Skeletal muscle satellite cell (primary cell): ENCODE data around the gene FOXP1.

Experiments used
- H3K27me3 ChIP-seq: 2 replicates; pipeline ENCODE4 v1.7.0; 2013; ENCODE audit warnings: low read length; ENCODE audit not compliant: control insufficient read depth, insufficient read depth
- H3K36me3 ChIP-seq: 2 replicates; pipeline ENCODE4 v1.7.0; 2013; ENCODE audit warnings: mild to moderate bottlenecking, control low read depth, low read length; ENCODE audit not compliant: insufficient read depth
- H3K4me1 ChIP-seq: 2 replicates; pipeline ENCODE4 v1.7.0; 2013; ENCODE audit warnings: low read length; ENCODE audit not compliant: control insufficient read depth, insufficient read depth
- H3K4me2 ChIP-seq: 2 replicates; pipeline ENCODE4 v1.7.0; 2013; ENCODE audit warnings: mild to moderate bottlenecking, low read length
- H3K4me3 ChIP-seq: 2 replicates; pipeline ENCODE4 v1.7.0; 2013; ENCODE audit warnings: low read length
- H3K9ac ChIP-seq: 2 replicates; pipeline ENCODE4 v1.7.0; 2013; ENCODE audit warnings: mild to moderate bottlenecking, low read depth, low read length, moderate library complexity
- H3K9me3 ChIP-seq: replicated peaks from 2 replicates; pipeline ENCODE4 v1.7.0; 2013; ENCODE audit warnings: mild to moderate bottlenecking, control low read depth, low read length

The FOXP1 gene

GRCh38 chr3:71120012-71120411 is 463.5 kb downstream of the FOXP1 start:
- Histone ChIP-seq H3K4me3 (no peak overlapping the region), H3K4me2 (no peak overlapping the region), H3K36me3 (no peaks in the 10 kb centered on the region), H3K27me3 (no peaks in the 10 kb centered on the region), H3K4me1 (peaks cover 36% of the 10 kb centered on the region), H3K9ac (no peak overlapping the region), H3K9me3 (no peaks in the 10 kb centered on the region)

GRCh38 chr3:71119171-71119570 is 464.4 kb downstream of the FOXP1 start:
- no peaks in the 10 kb centered on the region for H3K9me3 ChIP-seq
- no peaks in the 10 kb centered on the region for H3K27me3 ChIP-seq
- H3K4me1 ChIP-seq: peaks cover 36% of the 10 kb centered on the region
- H3K4me2 ChIP-seq: no peak overlapping the region
- H3K4me3 ChIP-seq: no peak overlapping the region
- H3K9ac ChIP-seq: no peak overlapping the region
- no peaks in the 10 kb centered on the region for H3K36me3 ChIP-seq

- H3K4me1 ChIP-seq: peaks cover 36% of the 10 kb centered on the region
- H3K9me3 ChIP-seq: no peaks in the 10 kb centered on the region
- no peaks in the 10 kb centered on the region for H3K36me3 ChIP-seq
Measured at GRCh38 chr3:71118436-71118835, 465.1 kb downstream of the FOXP1 start.

GRCh38 chr3:71117572-71118247 is 465.8 kb downstream of the FOXP1 start:
- H3K4me2 ChIP-seq: peak overlapping the region; percentile 66
- H3K36me3 ChIP-seq: no peaks in the 10 kb centered on the region
- H3K4me1 ChIP-seq: peaks cover 36% of the 10 kb centered on the region
- H3K9ac ChIP-seq: peak overlapping the region; percentile 53
- peak overlapping the region; percentile 15 for H3K4me3 ChIP-seq
- H3K9me3 ChIP-seq: no peaks in the 10 kb centered on the region
- H3K27me3 ChIP-seq: no peaks in the 10 kb centered on the region

More at GRCh38 chr3:71118436-71118835, 465.1 kb downstream of the FOXP1 start:
- H3K4me3 ChIP-seq: no peak overlapping the region
- no peak overlapping the region for H3K4me2 ChIP-seq
- no peak overlapping the region for H3K9ac ChIP-seq
- no peaks in the 10 kb centered on the region for H3K27me3 ChIP-seq

GRCh38 chr3:71114610-71115009 is 468.9 kb downstream of the FOXP1 start:
- H3K4me2 ChIP-seq: no peak overlapping the region
- H3K27me3 ChIP-seq: no peaks in the 10 kb centered on the region
- peaks cover 52% of the 10 kb centered on the region for H3K4me1 ChIP-seq
- peaks cover 4% of the 10 kb centered on the region for H3K36me3 ChIP-seq
- H3K4me3 ChIP-seq: no peak overlapping the region
- H3K9ac ChIP-seq: no peak overlapping the region
- H3K9me3 ChIP-seq: no peaks in the 10 kb centered on the region

- no peak overlapping the region for H3K4me3 ChIP-seq
- H3K27me3 ChIP-seq: no peaks in the 10 kb centered on the region
- peak overlapping the region; percentile 16 for H3K9ac ChIP-seq
- H3K9me3 ChIP-seq: no peaks in the 10 kb centered on the region
- peaks cover 58% of the 10 kb centered on the region for H3K4me1 ChIP-seq
- H3K36me3 ChIP-seq: peaks cover 4% of the 10 kb centered on the region
- no peak overlapping the region for H3K4me2 ChIP-seq
Measured at GRCh38 chr3:71112576-71112975, 471.0 kb downstream of the FOXP1 start.

GRCh38 chr3:71111784-71112440 is 471.6 kb downstream of the FOXP1 start:
- Histone ChIP-seq H3K27me3 (no peaks in the 10 kb centered on the region), H3K4me3 (no peak overlapping the region), H3K9ac (peak overlapping the region; percentile 16), H3K9me3 (no peaks in the 10 kb centered on the region), H3K36me3 (peaks cover 4% of the 10 kb centered on the region), H3K4me1 (peaks cover 55% of the 10 kb centered on the region), H3K4me2 (no peak overlapping the region)

GRCh38 chr3:71110385-71111222 is 472.9 kb downstream of the FOXP1 start:
- peaks cover 50% of the 10 kb centered on the region for H3K4me1 ChIP-seq
- no peak overlapping the region for H3K4me3 ChIP-seq
- no peak overlapping the region for H3K9ac ChIP-seq
- H3K36me3 ChIP-seq: peaks cover 4% of the 10 kb centered on the region
- no peaks in the 10 kb centered on the region for H3K9me3 ChIP-seq
- H3K27me3 ChIP-seq: no peaks in the 10 kb centered on the region
- no peak overlapping the region for H3K4me2 ChIP-seq

GRCh38 chr3:71109977-71110285 is 473.6 kb downstream of the FOXP1 start:
- Histone ChIP-seq H3K4me2 (peak overlapping the region; percentile 25), H3K9ac (peak overlapping the region; percentile 78), H3K4me3 (no peak overlapping the region), H3K9me3 (no peaks in the 10 kb centered on the region), H3K4me1 (peaks cover 50% of the 10 kb centered on the region), H3K27me3 (no peaks in the 10 kb centered on the region), H3K36me3 (peaks cover 4% of the 10 kb centered on the region)

GRCh38 chr3:71109241-71109976 is 474.1 kb downstream of the FOXP1 start:
- H3K36me3 ChIP-seq: peaks cover 4% of the 10 kb centered on the region
- no peaks in the 10 kb centered on the region for H3K9me3 ChIP-seq
- no peaks in the 10 kb centered on the region for H3K27me3 ChIP-seq
- peak overlapping the region; percentile 78 for H3K4me2 ChIP-seq
- H3K4me1 ChIP-seq: peaks cover 53% of the 10 kb centered on the region
- peak overlapping the region; percentile 78 for H3K9ac ChIP-seq
- peak overlapping the region; percentile 55 for H3K4me3 ChIP-seq

- Histone ChIP-seq H3K9me3 (no peaks in the 10 kb centered on the region), H3K9ac (peak overlapping the region; percentile 44), H3K4me3 (no peak overlapping the region), H3K4me2 (peak overlapping the region; percentile 39), H3K4me1 (peaks cover 68% of the 10 kb centered on the region), H3K36me3 (peaks cover 4% of the 10 kb centered on the region), H3K27me3 (no peaks in the 10 kb centered on the region)
Measured at GRCh38 chr3:71107926-71108325, 475.6 kb downstream of the FOXP1 start.
